Limb (tissue), 2 donors: Measurements from ENCODE around the gene ITGB3.
"Not testable (repeated sequence)": the region's sequence is repeated elsewhere in the genome, so short reads cannot be mapped to it uniquely, and the experiment has no call there.

Experiments used
- DNase-seq, 2 donors: peaks; one replicate each; pipeline ENCODE4 v3.0.0-alpha.2; 2016; ENCODE audit errors: extremely low spot score in 2 of 2

Gene ITGB3

GRCh38 chr17:47222047-47222446 is 31.6 kb upstream of the ITGB3 start:
- DNase-seq: no peak

GRCh38 chr17:47223007-47223406 is 30.6 kb upstream of the ITGB3 start:
- no peak for DNase-seq

DNA sequence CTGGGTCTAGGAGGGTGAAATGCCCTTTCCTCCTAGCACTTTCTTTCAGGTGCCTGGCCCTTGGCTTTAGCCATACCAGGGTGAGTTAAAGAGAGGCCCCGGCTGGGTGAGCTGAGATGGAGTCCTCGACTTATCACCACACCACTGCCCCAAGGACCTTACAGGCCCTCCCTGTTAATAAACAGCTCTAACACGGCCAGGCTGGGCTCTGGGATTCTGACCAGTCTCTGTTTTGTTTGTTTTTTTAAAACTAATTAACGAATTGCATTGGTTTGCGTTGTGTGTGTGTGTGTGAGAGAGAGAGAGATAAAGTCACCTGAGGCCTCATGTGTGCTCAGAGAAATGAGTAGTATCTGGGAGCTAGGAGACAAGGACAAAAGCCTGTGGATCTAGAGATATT is 30.2 kb upstream of the ITGB3 start:
- DNase-seq: no peak

- DNase-seq: not testable (repeated sequence)
These were observed 29.6 kb upstream of the ITGB3 start for GRCh38 chr17:47224077-47224476.

DNA sequence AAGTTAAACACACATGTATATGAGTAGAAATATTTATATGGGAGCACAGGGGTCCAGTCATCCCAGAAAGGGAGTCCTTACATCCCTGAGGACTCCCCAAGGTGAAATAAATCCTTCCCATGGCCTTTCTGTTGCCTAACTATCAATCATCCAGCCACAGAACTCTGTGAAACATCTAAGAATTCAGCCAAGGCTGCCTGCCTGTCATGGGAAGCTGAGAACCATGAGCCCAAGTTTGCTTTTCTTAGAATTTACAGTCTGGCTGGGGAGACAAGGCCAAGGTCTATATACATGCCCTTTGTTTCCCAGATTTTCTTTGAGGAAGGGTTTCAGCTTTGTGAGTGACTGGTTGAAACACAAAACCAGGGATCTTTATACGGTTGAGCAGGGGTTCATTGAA is 28.7 kb upstream of the ITGB3 start:
- DNase-seq: no peak

DNA sequence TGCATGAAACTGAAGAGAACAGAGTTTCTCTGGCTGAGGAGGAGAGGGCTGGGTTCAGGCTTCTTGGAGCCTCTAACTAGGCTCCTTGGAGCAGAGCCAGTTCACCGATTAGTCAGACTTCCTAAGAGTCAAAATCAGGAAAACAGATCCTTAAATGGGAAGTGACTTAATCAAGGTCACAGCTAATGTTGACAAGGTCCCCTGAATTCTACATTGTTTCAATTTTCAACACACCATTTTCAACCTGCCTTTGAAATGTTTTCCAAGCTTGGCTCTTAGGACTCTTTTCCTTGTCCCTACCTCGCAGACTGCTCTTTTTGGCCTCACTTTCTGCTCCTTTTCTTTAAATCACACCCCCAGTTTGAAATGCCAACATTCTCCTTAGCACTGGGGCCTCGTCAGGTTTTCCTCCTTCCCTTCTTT is 28.2 kb upstream of the ITGB3 start:
- DNase-seq: peak in 1 of 2 donors; percentile 21

GRCh38 chr17:47225911-47226688 is 27.5 kb upstream of the ITGB3 start:
- no peak for DNase-seq

DNA sequence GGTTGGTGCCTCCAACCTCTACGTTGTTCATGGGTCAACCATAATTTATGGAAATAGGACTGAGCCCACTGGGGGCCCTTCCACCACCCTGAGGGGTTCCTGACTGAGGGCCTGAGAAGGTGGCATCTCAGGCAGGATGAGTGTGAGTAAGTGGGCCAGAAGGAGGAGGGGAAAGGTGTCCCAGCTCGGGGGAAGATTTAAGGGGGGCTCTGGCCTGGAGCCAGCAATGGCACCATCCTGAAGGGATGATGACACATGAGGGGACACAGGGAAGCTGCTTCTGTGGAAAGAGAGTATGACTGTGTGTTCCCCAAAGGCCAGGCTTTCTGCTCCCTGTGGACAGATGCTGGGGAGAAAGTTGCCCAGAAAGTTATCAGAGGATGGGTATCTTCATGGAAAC is 25.8 kb upstream of the ITGB3 start:
- DNase-seq: no peak

DNA sequence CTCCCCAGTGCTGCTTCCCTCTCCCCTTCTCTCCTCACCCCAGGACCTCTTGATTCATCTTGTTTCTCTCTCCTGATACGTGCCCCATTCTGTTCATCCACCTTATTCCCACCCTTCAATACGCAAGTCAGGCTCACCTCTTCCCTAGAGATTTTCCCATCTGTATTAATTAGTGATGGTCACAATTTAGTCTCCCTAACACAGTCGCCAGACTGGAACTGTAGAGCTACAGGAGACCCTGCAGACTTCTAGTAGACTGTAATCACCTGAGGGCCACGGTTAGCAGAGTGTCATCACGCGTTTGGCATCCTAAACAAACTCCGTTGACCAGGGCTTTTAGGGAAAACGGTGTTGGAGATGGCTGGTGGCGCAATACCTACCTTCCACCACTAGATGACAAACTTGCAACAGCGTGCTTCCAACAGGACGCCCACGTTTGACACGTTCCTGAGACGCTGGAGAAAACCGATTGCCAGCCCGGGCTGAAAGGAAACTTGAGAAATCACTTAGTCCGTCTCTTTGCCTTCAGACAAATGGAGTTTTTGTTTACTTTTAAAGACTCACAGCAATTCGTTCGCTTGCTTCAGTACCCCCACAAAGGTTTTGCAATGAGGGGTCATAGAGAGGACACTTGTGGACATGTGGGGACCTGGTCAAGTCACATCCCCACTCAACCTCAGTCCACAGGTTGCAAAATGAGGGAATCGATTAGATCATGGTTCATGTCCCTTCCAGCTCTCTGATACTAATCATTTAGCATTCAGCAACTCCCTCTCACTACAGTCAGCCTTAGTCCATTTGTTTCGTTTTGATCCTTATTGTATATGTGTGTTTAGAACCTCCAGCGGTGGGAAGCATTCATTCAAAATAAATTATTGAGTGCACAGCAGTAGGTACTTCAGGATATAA is 23.8 kb upstream of the ITGB3 start:
- peak; percentile 85 to 89 for DNase-seq

DNA sequence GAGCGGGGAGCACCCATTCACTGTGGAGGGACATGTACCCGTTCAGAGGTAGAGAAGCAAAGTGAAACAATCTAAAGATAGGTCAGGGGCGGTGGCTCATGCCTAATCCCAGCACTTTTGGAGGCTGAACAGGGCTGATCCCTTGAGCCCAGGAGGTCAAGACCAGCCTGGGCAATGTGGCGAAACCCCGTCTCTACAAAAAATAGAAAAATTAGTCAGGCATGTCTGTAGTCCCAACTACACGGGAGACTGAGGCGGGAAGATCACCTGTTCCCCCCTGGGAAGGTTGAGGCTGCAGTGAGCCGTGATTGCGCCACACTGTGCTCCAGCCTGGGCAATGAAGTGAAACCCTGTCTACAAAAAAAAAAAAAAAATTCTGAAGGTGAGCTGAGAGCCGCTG is 22.8 kb upstream of the ITGB3 start:
- DNase-seq: no peak

GRCh38 chr17:47231334-47231733 is 22.3 kb upstream of the ITGB3 start:
- no peak for DNase-seq

DNA sequence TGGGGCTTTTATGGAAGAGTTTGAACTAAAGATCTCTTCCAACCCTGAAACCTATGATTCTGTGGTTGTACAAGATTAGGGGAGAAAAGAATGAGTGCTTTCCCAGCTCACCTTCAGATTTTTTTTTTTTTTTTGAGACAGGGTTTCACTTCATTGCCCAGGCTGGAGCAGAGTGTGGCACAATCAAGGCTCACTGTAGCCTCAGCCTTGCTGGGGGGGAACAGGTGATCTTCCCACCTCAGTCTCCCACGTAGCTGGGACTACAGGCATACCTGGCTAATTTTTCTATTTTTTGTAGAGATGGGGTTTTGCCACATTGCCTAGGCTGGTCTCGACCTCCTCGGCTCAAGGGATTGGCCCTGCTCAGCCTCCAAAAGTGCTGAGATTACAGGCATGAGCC is 21.8 kb upstream of the ITGB3 start:
- no peak for DNase-seq

GRCh38 chr17:47232465-47232864 is 21.2 kb upstream of the ITGB3 start:
- DNase-seq: no peak

DNA sequence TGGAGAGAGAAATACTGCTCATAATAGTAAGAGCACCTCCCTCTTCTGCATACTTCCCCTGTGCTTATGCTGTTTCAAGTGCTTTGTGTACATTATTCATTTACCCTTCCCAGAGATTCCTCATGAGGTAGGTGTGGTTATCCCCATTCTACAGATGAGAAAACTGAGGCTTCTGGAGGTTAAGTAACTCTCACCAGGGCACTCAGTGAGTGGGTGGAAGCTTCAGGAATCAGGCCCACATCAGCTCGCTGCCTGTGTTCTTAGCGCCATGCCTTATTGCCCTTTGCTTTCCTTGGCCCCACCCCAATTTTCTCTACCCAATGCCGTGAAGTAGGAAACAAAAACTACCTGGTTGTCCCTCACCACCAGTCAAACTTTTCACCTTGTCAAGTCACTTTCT is 18.1 kb upstream of the ITGB3 start:
- no peak for DNase-seq

DNA sequence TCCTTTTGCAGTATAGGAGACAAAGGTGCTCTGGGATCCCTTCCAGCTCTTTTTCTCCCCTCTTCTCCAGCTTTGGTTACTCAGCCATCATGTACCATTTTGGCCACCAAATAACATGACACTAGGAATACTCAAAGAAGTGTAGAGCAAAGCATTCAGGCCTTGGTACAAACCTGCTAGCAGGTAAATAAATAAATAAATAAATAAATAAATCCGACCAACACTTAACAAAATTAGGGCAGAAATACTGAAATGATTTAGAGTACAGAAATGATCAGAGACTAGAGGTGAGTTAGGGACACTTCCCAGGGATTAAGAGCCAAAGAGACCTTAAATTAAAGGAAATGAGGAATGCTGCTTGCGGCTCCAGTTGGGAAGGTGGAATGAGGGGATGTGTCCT is 17.7 kb upstream of the ITGB3 start:
- DNase-seq: no peak

DNA sequence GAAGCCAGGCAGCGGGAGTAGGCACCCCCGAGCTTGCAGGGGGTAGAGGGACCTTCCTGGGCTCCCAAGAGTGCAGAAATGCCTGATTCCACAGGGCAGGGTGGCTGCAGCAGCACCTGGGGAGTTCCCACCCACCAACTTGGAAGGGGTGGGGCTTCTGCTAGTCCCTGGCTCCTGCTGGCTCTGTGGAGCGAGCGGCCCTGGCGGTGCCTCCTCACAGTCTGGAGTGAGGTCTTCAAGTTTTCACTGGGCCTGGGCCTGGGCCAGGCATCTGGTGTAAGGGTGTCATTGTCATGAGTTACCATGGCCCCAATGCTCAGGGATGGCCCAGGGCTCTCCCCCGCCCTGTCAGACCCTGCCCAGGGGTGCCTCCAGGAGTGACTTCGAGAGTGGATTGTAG is 15.8 kb upstream of the ITGB3 start:
- DNase-seq: no peak

DNA sequence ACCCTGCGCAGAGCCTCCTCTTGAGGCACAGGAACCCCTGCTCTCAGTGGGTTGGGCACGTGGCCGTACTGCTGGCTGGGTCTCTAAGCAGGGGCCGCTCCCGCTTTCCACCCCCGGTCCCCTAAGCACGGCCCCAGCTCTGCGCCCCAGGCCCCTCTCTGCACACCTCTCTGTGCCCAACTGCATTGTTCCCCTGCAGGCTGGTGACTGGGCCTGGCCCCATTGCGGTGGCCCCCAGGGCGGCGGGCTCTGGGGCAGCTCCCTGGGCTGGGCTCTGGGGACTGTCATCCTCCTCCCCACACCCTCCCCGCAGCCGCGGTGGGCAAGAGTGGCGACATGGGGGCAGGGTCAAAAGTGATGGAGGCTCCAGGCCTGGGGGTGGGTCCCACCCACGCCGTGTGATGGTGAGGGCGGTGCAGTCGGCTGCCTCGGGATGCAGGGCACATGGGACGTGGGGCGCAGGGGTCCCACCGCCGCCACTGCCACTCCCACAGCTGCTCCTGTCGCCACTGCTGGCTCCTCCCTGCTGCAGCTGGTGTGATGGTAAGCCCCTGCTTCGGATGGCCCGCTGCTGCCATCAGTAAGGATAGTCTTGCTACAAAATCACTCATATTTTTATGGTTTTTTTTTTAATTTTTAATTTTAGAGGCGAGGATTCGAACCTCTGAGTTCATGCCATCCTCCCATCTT is 15.2 kb upstream of the ITGB3 start:
- no peak for DNase-seq

DNA sequence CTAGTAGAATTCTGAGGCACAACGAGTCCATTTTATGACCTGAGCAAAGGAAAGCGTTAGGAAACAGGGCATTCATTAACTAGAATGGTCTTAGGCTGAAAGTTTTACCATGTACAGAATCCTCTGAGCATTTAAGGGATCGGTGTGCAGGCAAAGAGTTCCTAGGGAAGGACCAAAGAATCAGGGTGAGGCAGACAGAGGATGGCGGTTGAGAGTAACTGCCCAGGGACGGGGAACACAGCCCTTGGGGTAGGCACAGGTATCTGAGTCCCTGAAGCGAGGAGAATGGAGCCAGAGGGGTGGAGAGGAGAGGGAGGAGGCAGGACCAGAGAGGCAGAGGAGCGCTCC is 14.0 kb upstream of the ITGB3 start:
- no peak for DNase-seq

- DNase-seq: peak in 1 of 2 donors; percentile 63
These were observed 13.5 kb upstream of the ITGB3 start for GRCh38 chr17:47239967-47240651.

DNA sequence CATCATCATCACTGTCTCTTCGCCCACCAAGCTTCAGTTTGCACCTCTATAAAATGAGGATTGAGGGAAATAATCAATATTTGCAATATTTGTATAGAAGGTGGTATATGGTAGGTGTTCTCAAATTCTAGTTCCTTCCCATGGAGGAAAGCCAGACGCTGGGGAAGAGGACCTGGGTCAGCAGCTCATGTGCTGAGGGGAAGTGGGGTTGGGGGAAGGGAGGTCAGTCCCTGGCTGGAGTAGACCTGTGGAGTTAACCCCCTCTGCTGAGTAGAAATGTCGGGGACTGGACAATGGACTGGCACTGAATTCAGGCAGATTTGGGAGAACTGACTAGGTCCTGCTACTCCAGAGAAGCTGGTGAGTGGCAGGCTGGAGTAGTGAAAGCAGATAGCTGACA is 12.8 kb upstream of the ITGB3 start:
- DNase-seq: no peak

- DNase-seq: no peak
These were observed 11.0 kb upstream of the ITGB3 start for GRCh38 chr17:47242648-47243047.
